ENCODE data around the gene KIAA0513.

The KIAA0513 gene

GRCh38 chr16:85005285-85006069, 22.1 kb upstream of the KIAA0513 start:
- no peak for DNase-seq

GRCh38 chr16:85006639-85007038, 21.0 kb upstream of the KIAA0513 start:
- no peak for DNase-seq

- DNase-seq = no peak
Measured at GRCh38 chr16:85007496-85008214, 19.9 kb upstream of the KIAA0513 start.

GRCh38 chr16:85008271-85008670, 19.3 kb upstream of the KIAA0513 start:
- no peak for DNase-seq

GRCh38 chr16:85010446-85010930, 17.1 kb upstream of the KIAA0513 start:
- no peak for DNase-seq

- DNase-seq = peak; percentile 52 to 78
Measured at GRCh38 chr16:85010931-85011845, 16.4 kb upstream of the KIAA0513 start, which contains the start of gene ZDHHC7. Gene ZDHHC7, minus strand, starts transcription at chr16:85011535. Its CDS starts 20,917 bp downstream, at chr16:84990618.

- DNase-seq = no peak
Measured at GRCh38 chr16:85011846-85012284, 15.7 kb upstream of the KIAA0513 start.

GRCh38 chr16:85014311-85014710, 13.3 kb upstream of the KIAA0513 start:
- no peak for DNase-seq

GRCh38 chr16:85015481-85016187, 12.0 kb upstream of the KIAA0513 start:
- DNase-seq = no peak

GRCh38 chr16:85017151-85017550, 10.4 kb upstream of the KIAA0513 start:
- no peak for DNase-seq

GRCh38 chr16:85017633-85018032, 10.0 kb upstream of the KIAA0513 start:
- no peak for DNase-seq

GRCh38 chr16:85018529-85019236, 8.9 kb upstream of the KIAA0513 start:
- DNase-seq = no peak

GRCh38 chr16:85019659-85020245, 7.8 kb upstream of the KIAA0513 start:
- DNase-seq = no peak

GRCh38 chr16:85025781-85026653, 1.6 kb upstream of the KIAA0513 start:
- no peak for DNase-seq

GRCh38 chr16:85026703-85027102, 892 bp upstream of the KIAA0513 start:
- DNase-seq = no peak

- no peak for DNase-seq
Measured at GRCh38 chr16:85027958-85028684, 526 bp downstream of the KIAA0513 start.

GRCh38 chr16:85028685-85029407, 1.3 kb downstream of the KIAA0513 start:
- no peak for DNase-seq

GRCh38 chr16:85029408-85029784, 1.8 kb downstream of the KIAA0513 start:
- no peak for DNase-seq

GRCh38 chr16:85029981-85030401, 2.4 kb downstream of the KIAA0513 start:
- DNase-seq = no peak

Measured in NCI-H446 (cell line).